LHCN-M2 (cell line): Measurements from ENCODE around the gene EVPL. TPM values are rescaled to one million over a fixed set of nuclear protein-coding genes. Genes with fewer than 3 reads are reported as not detected.

Experiments
- DNase-seq: peaks from one replicate; pipeline ENCODE4 v3.0.0-alpha.2; 2012; ENCODE audit warnings: low read depth
- total RNA-seq: library from RNA; depleted of rRNA; stranded (reverse); fragments of >200 nt; gene quantifications from 2 replicates; pipeline ENCODE4 v1.2.3, GENCODE V29; 2014

Gene EVPL
- total RNA-seq, 1 experiment from 2014 or later: not detected

DNA sequence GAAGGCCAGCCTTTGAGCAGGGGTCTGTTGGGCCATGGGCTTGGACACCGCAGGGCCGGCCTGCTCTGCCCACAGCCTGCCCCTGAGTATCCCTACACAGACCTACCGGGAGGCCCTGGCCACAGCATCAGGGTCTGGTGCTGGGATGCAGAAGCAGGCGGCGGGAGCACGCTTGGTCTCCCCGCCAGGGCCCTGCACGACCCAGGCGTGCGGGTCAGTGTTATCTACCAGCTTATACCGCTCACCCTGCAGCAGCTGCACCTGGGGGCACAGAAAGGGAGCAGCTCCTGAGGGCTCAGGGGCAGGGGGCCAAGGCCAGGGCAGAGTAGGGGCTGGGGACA, 8.8 kb downstream of the EVPL start:
- no peak for DNase-seq

GRCh38 chr17:76017481-76018339, 9.4 kb downstream of the EVPL start:
- DNase-seq: no peak

DNA sequence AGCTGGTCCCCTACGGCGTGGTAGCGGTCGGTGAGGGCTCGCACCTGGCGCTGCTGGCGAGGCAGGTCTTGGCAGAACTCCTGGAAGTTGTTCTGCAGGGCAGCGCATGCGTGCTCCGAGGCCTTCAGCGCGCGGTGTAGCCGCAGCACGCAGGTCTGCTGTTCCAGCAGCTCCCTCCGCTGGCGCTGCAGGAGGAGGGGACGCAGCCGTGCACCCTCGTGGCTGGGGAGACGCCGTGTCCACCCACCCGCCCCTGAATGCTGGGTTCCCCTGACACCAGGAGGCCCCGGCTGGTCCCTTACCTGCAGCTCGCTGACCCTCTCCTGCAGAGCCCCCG, 12.2 kb downstream of the EVPL start:
- no peak for DNase-seq

DNA sequence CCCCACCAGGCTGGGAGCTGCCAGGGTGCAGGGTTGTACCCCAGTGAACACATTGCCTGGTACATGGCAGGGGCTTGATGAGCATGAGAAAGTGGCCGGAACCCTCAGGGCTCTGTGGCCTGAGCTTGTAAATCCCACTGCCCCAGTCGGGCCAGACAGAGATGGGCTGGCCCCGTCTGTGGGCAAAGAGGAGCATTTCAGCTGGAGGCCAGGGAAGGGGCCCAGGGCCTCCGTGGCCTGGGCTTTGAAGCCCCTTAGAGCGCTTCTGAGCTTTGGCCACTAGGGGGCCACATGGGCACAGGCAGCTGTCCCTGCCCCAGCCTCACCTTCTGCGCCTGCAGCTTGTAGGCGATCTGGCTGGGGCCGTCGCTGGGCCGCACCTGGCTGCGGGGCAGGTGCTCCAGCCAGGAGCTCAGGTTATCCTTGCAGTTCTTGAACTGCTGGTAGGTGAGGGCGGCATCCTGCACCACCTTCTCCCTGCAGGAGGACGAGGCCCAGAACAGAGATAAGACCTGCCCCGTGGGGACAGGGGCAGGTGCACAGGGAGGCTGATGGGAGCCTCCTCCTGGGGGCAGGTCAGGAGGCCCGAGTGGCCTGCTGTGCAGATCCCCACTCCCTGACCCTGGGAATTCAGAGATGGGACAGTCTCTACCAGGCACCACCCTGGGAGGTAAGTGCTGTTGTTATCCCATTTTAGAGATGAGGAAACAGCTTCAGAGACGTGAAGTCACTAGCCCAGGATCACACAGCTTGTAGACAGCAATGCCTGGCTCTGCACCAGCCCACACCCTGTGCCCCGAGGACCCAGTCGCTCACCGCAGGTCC, 12.8 kb downstream of the EVPL start:
- peak; percentile 38 for DNase-seq

- no peak for DNase-seq
These were observed 13.7 kb downstream of the EVPL start for GRCh38 chr17:76013377-76013932.

- no peak for DNase-seq
These were observed 15.2 kb downstream of the EVPL start for GRCh38 chr17:76011951-76012350.

GRCh38 chr17:76009969-76010661, 17.0 kb downstream of the EVPL start:
- no peak for DNase-seq

GRCh38 chr17:76009447-76009846, 17.7 kb downstream of the EVPL start:
- no peak for DNase-seq

DNA sequence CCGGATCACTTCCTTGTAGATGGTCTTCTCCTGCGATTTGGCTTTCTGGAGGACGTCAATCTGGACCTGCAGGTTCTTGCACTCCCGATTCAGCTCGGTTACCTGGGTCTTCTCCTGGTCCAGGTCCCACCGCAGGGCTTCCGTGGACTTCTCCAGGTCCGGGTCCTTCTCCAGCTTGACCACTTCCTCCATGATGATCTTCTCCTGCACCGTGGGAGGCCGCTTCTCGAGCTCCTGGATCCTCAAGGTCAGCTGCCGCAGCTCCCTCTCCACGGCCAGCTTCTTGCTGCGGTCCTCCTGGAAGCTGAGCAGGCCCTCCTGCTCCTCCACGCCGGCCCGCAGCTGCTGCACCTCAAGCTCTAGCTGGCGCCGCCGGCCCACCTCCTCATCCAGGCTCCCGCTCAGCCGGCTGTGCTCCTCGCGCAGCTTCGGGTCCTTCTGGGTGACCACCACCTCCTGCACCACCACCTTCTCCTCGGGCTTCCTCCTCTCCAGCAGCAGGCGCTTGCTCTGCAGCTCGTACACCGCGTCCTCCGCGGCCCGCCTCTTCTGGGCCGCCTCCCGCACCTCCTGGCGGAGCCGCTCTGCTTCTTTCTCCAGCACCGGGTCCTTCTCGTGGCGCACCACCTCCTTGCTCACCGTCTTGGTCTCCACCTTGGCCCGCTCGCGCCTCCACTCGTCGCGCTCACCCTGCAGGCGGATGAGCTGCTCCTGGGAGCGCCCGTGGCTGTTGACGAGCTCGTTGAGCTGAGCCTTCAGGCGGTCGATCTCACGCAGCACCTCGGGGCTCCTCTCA, 18.3 kb downstream of the EVPL start:
- no peak for DNase-seq

DNA sequence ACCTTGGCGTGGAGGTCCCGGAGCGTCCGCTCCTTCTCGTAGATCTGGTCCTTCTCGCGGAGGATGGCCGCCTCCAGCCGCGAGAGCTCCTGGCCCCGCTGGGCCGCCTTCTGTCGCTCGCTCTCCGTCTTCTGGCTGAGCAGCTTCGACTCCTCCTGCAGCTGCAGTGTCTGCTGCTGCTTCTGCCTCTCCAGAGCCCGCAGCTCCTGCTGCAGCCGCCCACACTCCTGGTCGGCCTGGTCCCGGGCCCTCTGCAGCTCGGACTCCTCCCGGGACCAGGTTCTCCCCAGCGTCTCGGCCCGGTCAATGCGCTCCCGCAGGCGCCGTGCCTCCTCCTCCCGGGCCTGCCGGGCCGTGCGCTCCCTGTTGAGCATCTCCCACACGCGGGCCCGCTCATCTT, 18.9 kb downstream of the EVPL start:
- DNase-seq: no peak

GRCh38 chr17:76007850-76008165, 19.3 kb downstream of the EVPL start:
- DNase-seq: no peak

DNA sequence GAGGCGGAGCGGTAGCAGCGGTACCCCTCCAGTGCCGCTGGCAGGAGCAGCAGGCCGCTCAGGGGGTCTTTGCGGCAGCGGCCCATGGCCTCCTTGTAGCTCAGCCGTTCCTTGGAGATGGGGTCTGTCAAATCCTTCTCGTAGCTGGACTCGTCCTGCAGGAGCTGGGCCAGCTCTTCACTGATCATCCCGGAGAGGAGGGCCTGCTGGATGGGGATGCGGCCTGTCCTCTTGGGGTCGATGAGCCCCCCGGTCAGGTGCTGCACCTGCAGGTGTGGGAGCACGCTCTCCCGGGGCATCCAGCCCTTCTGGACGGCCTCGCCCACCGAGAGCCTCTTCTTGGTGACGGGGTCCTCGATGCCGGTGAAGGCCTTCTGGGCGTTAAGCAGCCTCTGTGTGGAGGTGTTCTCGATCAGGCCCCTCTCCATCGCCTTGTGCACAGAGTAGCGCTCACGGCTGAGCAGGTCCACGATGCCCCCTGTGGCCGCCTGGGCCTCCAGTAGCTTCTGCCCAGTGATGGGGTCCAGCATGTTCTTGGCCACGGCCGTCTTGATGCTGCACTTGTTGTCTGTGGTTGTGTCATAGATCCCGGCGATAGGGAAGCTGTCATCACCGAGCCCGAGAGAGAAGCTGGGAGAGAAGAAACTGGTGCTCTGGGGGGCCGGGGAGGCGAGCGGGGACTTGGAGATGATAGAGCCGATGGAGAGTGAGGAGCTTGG, 19.8 kb downstream of the EVPL start:
- no peak for DNase-seq

DNA sequence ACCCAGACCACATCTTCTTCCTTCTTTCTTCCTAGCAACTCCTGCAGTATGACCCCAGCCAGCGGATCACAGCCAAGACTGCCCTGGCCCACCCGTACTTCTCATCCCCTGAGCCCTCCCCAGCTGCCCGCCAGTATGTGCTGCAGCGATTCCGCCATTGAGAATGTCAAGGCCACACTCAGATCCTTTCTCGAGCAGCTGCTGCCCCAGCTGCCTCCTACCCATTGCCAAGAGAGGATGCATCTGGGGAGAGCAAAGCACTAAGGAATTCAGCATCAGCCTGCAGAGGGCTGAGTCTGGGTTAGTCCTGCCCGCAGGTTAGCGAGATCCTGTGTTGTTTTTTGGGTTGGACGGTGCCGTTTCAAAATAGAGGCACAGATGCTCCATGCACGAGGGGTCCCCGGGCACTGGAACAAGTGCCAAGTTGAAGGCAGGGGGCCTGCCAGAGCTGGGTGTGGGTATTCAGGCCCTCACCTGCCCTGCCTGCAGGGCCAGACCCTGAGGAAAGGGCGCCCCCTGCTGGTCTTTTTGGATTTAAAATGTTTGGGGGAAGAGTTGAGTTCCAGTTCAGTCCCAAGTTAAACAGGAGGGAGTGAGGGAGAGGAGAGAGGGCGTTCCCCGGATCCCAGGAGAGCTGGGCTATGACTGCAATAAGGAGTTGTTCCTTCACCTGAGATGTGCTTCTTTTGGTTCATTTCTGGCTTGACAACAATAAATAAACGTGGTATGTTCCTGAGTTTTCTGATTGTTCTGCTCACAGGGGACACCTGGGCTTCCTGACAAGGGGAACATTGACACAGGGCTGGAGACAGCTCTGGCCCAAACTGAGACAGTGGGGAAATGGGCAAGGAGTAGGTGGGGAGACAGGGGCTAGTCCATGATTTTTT, 21.6 kb downstream of the EVPL start:
- peak; percentile 47 for DNase-seq

DNA sequence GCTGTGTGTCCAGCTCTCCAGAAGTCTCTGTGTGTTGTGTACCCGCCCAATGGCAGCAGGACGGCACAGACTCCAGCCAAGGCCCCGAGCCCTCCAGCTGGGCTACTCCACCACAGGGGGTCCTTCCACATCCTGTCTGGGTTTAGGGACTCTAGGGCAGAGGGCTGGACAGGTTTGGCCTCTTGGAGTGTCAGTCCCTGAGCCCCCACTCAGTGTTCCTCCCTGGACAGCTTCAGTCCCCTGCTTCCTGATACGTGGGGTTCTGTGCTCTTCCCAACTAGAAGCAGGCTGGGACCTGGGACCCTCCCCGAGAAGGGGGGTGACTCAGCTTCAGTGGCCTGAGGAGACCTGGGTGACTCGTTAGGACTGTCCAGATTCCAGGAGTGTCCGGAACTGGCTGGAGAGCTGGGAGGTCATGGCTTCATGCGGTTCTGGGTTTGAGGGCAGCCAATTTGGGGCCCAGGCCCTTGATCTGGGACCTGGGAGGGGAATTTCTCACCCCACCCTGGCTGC, 22.3 kb downstream of the EVPL start:
- no peak for DNase-seq

GRCh38 chr17:76003915-76004314, 23.2 kb downstream of the EVPL start:
- no peak for DNase-seq

DNA sequence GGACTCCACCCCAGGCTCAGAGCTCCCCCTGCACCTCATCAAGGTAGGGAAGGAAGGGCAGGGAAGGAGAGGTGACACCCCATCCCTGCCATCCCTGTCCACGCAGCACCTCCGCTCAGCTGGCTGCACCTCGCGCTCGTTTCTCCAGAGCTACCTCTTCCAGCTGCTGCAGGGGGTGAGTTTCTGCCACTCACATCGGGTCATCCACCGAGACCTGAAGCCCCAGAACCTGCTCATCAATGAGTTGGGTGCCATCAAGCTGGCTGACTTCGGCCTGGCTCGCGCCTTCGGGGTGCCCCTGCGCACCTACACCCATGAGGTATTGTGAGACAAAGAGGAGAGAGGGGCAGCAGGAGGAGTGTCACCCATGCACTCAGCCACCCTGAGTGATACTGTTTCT, 25.0 kb downstream of the EVPL start:
- DNase-seq: no peak

- DNase-seq: no peak
These were observed 26.2 kb downstream of the EVPL start, which contains the start of gene CDK3 for GRCh38 chr17:76000755-76001521. TSS of gene CDK3 (plus strand) at chr17:76000855. CDS start at chr17:76001426, 571 bp downstream.

DNA sequence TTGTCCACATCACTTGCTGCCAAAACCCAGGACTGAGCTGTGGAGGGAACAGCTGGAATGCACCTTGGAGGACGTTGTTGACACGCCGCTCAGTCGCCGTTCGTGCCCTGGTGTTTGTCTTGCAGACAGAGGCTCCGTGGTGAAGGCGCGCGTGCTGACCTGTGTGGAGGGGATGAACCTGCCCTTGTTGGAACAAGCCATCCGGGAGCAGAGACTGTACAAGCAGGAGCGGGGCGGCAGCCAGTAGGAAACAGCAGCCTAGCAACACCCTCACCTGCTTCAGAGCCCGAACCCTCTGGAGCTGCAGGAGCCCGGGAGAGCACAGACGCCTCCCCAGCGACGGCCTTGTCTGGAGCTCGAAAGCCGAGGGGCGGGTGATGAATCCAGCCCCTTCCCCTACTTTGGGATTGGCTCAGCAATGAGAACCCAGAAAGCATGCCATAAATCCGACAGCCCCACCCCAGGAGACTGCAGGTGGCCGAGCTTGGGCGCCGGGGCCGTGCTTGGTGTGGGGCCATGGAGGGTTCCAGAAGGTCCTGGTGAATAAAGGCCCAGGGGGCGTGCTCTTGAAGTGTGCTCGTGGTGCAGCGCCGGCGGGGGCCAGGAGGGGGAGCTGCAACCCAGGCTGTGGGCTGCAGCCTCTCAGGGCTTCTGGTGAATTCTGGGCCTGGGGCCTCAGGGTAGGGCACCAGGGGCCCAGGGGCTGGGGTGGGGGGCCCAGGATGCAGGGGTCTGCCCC, 26.9 kb downstream of the EVPL start:
- DNase-seq: no peak
